ENCODE results near the gene VPS37B.
A peak's percentile ranks its signal among the peaks of the same experiment; 100 is the strongest.
"Not testable (repeated sequence)": the region's sequence is repeated elsewhere in the genome, so short reads cannot be mapped to it uniquely, and the experiment has no call there.

Gene VPS37B

GRCh38 chr12:122895704-122896636, at the start of gene VPS37B:
Gene VPS37B, minus strand, starts transcription at chr12:122896124. Its CDS starts 62 bp downstream, at chr12:122896062.
- DNase-seq: peak; percentile 87
- in situ Hi-C loops (cut with MboI; ENCODE audit: low pct_unique_long_range_greater_than_20kb, low sequenced_read_pairs): no loop called here

GRCh38 chr12:122944605-122945592, 49.0 kb upstream of the VPS37B start:
- in situ Hi-C loops (cut with MboI; ENCODE audit: low pct_unique_long_range_greater_than_20kb, low sequenced_read_pairs): loop anchor here (10.0 kb wide), 1 partner anchor 90 kb away; no protein-coding TSS in a partner anchor
- no peak for DNase-seq

- in situ Hi-C loops (cut with MboI; ENCODE audit: low pct_unique_long_range_greater_than_20kb, low sequenced_read_pairs): loop anchor here (10.0 kb wide), 1 partner anchor 88 kb away; no protein-coding TSS in a partner anchor
- peak; percentile 21 for DNase-seq
Observed at GRCh38 chr12:122943196-122943595, 47.3 kb upstream of the VPS37B start.

- in situ Hi-C loops (cut with MboI; ENCODE audit: low pct_unique_long_range_greater_than_20kb, low sequenced_read_pairs): loop anchor here (10.0 kb wide), 1 partner anchor 88 kb away; no protein-coding TSS in a partner anchor
- DNase-seq: no peak
Observed at GRCh38 chr12:122942637-122943036, 46.7 kb upstream of the VPS37B start.

GRCh38 chr12:122941351-122941750, 45.4 kb upstream of the VPS37B start:
- DNase-seq: not testable (repeated sequence)
- in situ Hi-C loops (cut with MboI; ENCODE audit: low pct_unique_long_range_greater_than_20kb, low sequenced_read_pairs): loop anchor here (10.0 kb wide), 1 partner anchor 87 kb away; no protein-coding TSS in a partner anchor

- DNase-seq: no peak
Observed at GRCh38 chr12:122939125-122939524, 43.2 kb upstream of the VPS37B start.

GRCh38 chr12:122937622-122938091, 41.7 kb upstream of the VPS37B start:
- in situ Hi-C loops (cut with MboI; ENCODE audit: low pct_unique_long_range_greater_than_20kb, low sequenced_read_pairs): no loop called here
- DNase-seq: no peak

More at GRCh38 chr12:122939125-122939524, 43.2 kb upstream of the VPS37B start:
- in situ Hi-C loops (cut with MboI; ENCODE audit: low pct_unique_long_range_greater_than_20kb, low sequenced_read_pairs): no loop called here

- in situ Hi-C loops (cut with MboI; ENCODE audit: low pct_unique_long_range_greater_than_20kb, low sequenced_read_pairs): no loop called here
- DNase-seq: no peak
Observed at GRCh38 chr12:122935318-122935717, 39.4 kb upstream of the VPS37B start.

- in situ Hi-C loops (cut with MboI; ENCODE audit: low pct_unique_long_range_greater_than_20kb, low sequenced_read_pairs): no loop called here
- no peak for DNase-seq
Observed at GRCh38 chr12:122934722-122935121, 38.8 kb upstream of the VPS37B start.

- no peak for DNase-seq
- in situ Hi-C loops (cut with MboI; ENCODE audit: low pct_unique_long_range_greater_than_20kb, low sequenced_read_pairs): no loop called here
Observed at GRCh38 chr12:122932207-122932606, 36.3 kb upstream of the VPS37B start.

- DNase-seq: no peak
- in situ Hi-C loops (cut with MboI; ENCODE audit: low pct_unique_long_range_greater_than_20kb, low sequenced_read_pairs): no loop called here
Observed at GRCh38 chr12:122929812-122930211, 33.9 kb upstream of the VPS37B start.

GRCh38 chr12:122929148-122929538, 33.2 kb upstream of the VPS37B start:
- in situ Hi-C loops (cut with MboI; ENCODE audit: low pct_unique_long_range_greater_than_20kb, low sequenced_read_pairs): no loop called here

GRCh38 chr12:122928404-122929147, 32.7 kb upstream of the VPS37B start:
- no peak for DNase-seq
- in situ Hi-C loops (cut with MboI; ENCODE audit: low pct_unique_long_range_greater_than_20kb, low sequenced_read_pairs): no loop called here

More at GRCh38 chr12:122929148-122929538, 33.2 kb upstream of the VPS37B start:
- DNase-seq: no peak

GRCh38 chr12:122927756-122928403, 32.0 kb upstream of the VPS37B start:
- in situ Hi-C loops (cut with MboI; ENCODE audit: low pct_unique_long_range_greater_than_20kb, low sequenced_read_pairs): no loop called here
- DNase-seq: peak; percentile 9

GRCh38 chr12:122921917-122922316, 26.0 kb upstream of the VPS37B start:
- in situ Hi-C loops (cut with MboI; ENCODE audit: low pct_unique_long_range_greater_than_20kb, low sequenced_read_pairs): no loop called here
- DNase-seq: no peak

- in situ Hi-C loops (cut with MboI; ENCODE audit: low pct_unique_long_range_greater_than_20kb, low sequenced_read_pairs): no loop called here
- no peak for DNase-seq
Observed at GRCh38 chr12:122920687-122921086, 24.8 kb upstream of the VPS37B start.

GRCh38 chr12:122918827-122919226, 22.9 kb upstream of the VPS37B start:
- DNase-seq: no peak
- in situ Hi-C loops (cut with MboI; ENCODE audit: low pct_unique_long_range_greater_than_20kb, low sequenced_read_pairs): no loop called here

GRCh38 chr12:122917507-122918121, 21.7 kb upstream of the VPS37B start:
- DNase-seq: no peak
- in situ Hi-C loops (cut with MboI; ENCODE audit: low pct_unique_long_range_greater_than_20kb, low sequenced_read_pairs): no loop called here
